ENCODE data around the gene NHLH1. TPM values are rescaled to one million over a fixed set of nuclear protein-coding genes. Genes with fewer than 3 reads are reported as not detected.

NHLH1 gene
- total RNA-seq, 1 experiment from 2014 or later: 0.70 TPM

- POLR2A ChIA-PET: interaction anchor here (0.9 kb wide), 1 partner anchor 28 kb away, joined by 5 read pairs; no protein-coding TSS in a partner anchor
- peaks cover 83% of the 10 kb centered on the region for H3K4me1 Mint-ChIP-seq
- no peaks in the 10 kb centered on the region for H3K9me3 Mint-ChIP-seq
- no peak for DNase-seq (ENCODE audit: low spot score)
- no peaks in the 10 kb centered on the region for H3K27me3 Mint-ChIP-seq (ENCODE audit: low read depth)
- H3K4me3 Mint-ChIP-seq: no peak overlapping the region
- H3K36me3 Mint-ChIP-seq: no peaks in the 10 kb centered on the region; the same call in 1 of the 2 replicates
- CTCF ChIA-PET: interaction anchor here (1.1 to 3.0 kb wide), 4 partner anchors 33 to 216 kb away, joined by 3 to 19 read pairs (median 8); no protein-coding TSS in a partner anchor
- ATAC-seq: no peak
- TF ChIP-seq ARID4B (CRISPR knock-in tag; IDR thresholded peaks at IDR 0.05; ENCODE audit: borderline replicate concordance) (no peak), ZNF671 (CRISPR knock-in tag; IDR thresholded peaks at IDR 0.05) (no peak), ZNF121 (CRISPR knock-in tag; IDR thresholded peaks at IDR 0.05) (no peak), ZBTB43 (CRISPR knock-in tag; IDR thresholded peaks at IDR 0.05) (no peak), CBFB (CRISPR knock-in tag; IDR thresholded peaks at IDR 0.05; ENCODE audit: low read depth) (no peak), TP53 (CRISPR knock-in tag; IDR thresholded peaks at IDR 0.05) (no peak), ERG (CRISPR knock-in tag; IDR thresholded peaks at IDR 0.05) (no peak), ZNF317 (CRISPR knock-in tag; IDR thresholded peaks at IDR 0.05; ENCODE audit: borderline replicate concordance, low read depth) (no peak), TEAD4 (CRISPR knock-in tag; IDR thresholded peaks at IDR 0.05) (no peak), JUN (CRISPR knock-in tag; IDR thresholded peaks at IDR 0.05) (no peak), CTCF (IDR thresholded peaks at IDR 0.05) (no peak)
- H3K27ac Mint-ChIP-seq: peak overlapping the region; percentile 70; the same call in 1 of the 2 replicates
These were observed 42.0 kb downstream of the NHLH1 start for GRCh38 chr1:160408864-160409263.

GRCh38 chr1:160409486-160409885 lies 42.6 kb downstream of the NHLH1 start:
- CTCF ChIA-PET: interaction anchor here (1.0 to 3.0 kb wide), 4 partner anchors 12 to 141 kb away, joined by 3 to 19 read pairs (median 7); no protein-coding TSS in a partner anchor
- H3K27me3 Mint-ChIP-seq (ENCODE audit: low read depth): no peaks in the 10 kb centered on the region
- peaks cover 83% of the 10 kb centered on the region for H3K4me1 Mint-ChIP-seq
- no peaks in the 10 kb centered on the region for H3K9me3 Mint-ChIP-seq
- POLR2A ChIA-PET: no interaction called here
- H3K27ac Mint-ChIP-seq: peak overlapping the region; percentile 83
- ATAC-seq (no peak), DNase-seq (ENCODE audit: low spot score) (no peak)
- no peak overlapping the region for H3K4me3 Mint-ChIP-seq
- no peaks in the 10 kb centered on the region; the same call in 1 of the 2 replicates for H3K36me3 Mint-ChIP-seq
- no peak for TF ChIP-seq E2F5 (CRISPR knock-in tag; IDR thresholded peaks at IDR 0.05)
- TF ChIP-seq RORB (CRISPR knock-in tag; IDR thresholded peaks at IDR 0.05): no peak
- no peak for TF ChIP-seq FOXK1 (CRISPR knock-in tag; IDR thresholded peaks at IDR 0.05)
- TF ChIP-seq MAX (CRISPR knock-in tag; IDR thresholded peaks at IDR 0.05): no peak
- no peak for TF ChIP-seq ZMAT4 (CRISPR knock-in tag; IDR thresholded peaks at IDR 0.05)
- TF ChIP-seq ESRRA (CRISPR knock-in tag; IDR thresholded peaks at IDR 0.05; ENCODE audit: borderline replicate concordance): no peak
- no peak for TF ChIP-seq ZNF317 (CRISPR knock-in tag; IDR thresholded peaks at IDR 0.05; ENCODE audit: borderline replicate concordance, low read depth)
- no peak for TF ChIP-seq ZNF263 (CRISPR knock-in tag; IDR thresholded peaks at IDR 0.05; ENCODE audit: low read depth)
- TF ChIP-seq USF1 (CRISPR knock-in tag; IDR thresholded peaks at IDR 0.05): no peak
- no peak for TF ChIP-seq SMAD4 (CRISPR knock-in tag; IDR thresholded peaks at IDR 0.05)
- no peak for TF ChIP-seq ZBTB21 (CRISPR knock-in tag; IDR thresholded peaks at IDR 0.05; ENCODE audit: borderline replicate concordance)
- no peak for TF ChIP-seq MXD4 (CRISPR knock-in tag; IDR thresholded peaks at IDR 0.05; ENCODE audit: borderline replicate concordance)
- TF ChIP-seq ZNF219 (CRISPR knock-in tag; IDR thresholded peaks at IDR 0.05; ENCODE audit: borderline replicate concordance): no peak
- TF ChIP-seq NR3C1 (CRISPR knock-in tag; conservative IDR thresholded peaks at IDR 0.05; ENCODE audit: low read depth): no peak
- no peak for TF ChIP-seq FOXJ3 (CRISPR knock-in tag; IDR thresholded peaks at IDR 0.05; ENCODE audit: borderline replicate concordance)

Data from WTC11 (cell line).